Measurements from ENCODE around the gene EN1.

- TF ChIP-seq CTCF (IDR thresholded peaks at IDR 0.05) (no peak), EP300 (IDR thresholded peaks at IDR 0.05) (no peak)
Observed at GRCh38 chr2:118847762-118848172, 319 bp upstream of the EN1 start.

All from gastroesophageal sphincter (tissue), 3 donors.